ENCODE measurements around the gene ZFAND2A. TPM values are rescaled to one million over a fixed set of nuclear protein-coding genes. Genes with fewer than 3 reads are reported as not detected.
"Not testable (repeated sequence)": the region's sequence is repeated elsewhere in the genome, so short reads cannot be mapped to it uniquely, and the experiment has no call there.

Gene ZFAND2A
- total RNA-seq, 6 experiments from 2014 or later: 24.3 to 43.1 (median 31.8) TPM

DNA sequence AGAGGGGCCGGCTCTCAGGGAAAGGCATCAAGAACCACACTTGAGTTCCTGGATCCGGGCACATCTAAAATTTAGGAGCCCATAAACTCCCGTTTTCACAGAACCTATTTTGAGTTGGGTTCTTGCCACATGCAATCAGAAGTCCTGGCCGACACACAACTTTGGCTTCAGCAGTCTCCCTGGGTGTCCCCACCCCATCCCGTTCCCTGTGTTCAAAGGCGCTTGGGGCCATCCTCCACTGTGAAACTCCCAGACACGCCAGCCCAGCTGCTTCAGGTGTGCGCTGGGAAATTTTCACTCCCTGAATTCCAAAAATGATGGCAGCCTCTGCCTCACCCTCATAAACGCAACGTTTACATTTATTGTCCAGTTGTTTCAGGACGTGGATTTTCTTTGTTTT is 8.4 kb upstream of the ZFAND2A start:
- intact Hi-C loops (cut with DNase I): no loop called here
- TF ChIP-seq CTCF (IDR thresholded peaks at IDR 0.05) (no peak), POLR2A (IDR thresholded peaks at IDR 0.05) (no peak)
- ATAC-seq (peak in 2 of 4 donors; percentile 21 to 22), DNase-seq (no peak)
- Histone ChIP-seq H3K4me1 (no peaks in the 10 kb centered on the region), H3K9me3 (no peaks in the 10 kb centered on the region), H3K27ac (no peak overlapping the region), H3K36me3 (peaks cover 0 to 4% (median 0%) of the 10 kb centered on the region in 4 donors), H3K27me3 (no peaks in the 10 kb centered on the region), H3K4me3 (no peak overlapping the region)
- 56% methylated on average over 8 of the region's 11 CpGs for WGBS (ENCODE audit: insufficient coverage, low coverage, low lambda C conversion rate, missing lambda C conversion rate)

GRCh38 chr7:1164436-1164835 is 4.4 kb upstream of the ZFAND2A start:
- Histone ChIP-seq H3K4me3 (no peak overlapping the region), H3K4me1 (peaks cover 0 to 6% (median 0%) of the 10 kb centered on the region in 4 donors), H3K9me3 (no peaks in the 10 kb centered on the region), H3K27ac (no peak overlapping the region), H3K36me3 (peaks cover 0 to 4% (median 0%) of the 10 kb centered on the region in 4 donors), H3K27me3 (no peaks in the 10 kb centered on the region)
- 65% methylated on average over 3 of the region's 7 CpGs for WGBS (ENCODE audit: insufficient coverage, low coverage, low lambda C conversion rate, missing lambda C conversion rate)
- no peak for DNase-seq
- intact Hi-C loops (cut with DNase I): no loop called here
- ATAC-seq: no peak
- TF ChIP-seq POLR2A (IDR thresholded peaks at IDR 0.05): no peak
- TF ChIP-seq CTCF (IDR thresholded peaks at IDR 0.05): no peak

DNA sequence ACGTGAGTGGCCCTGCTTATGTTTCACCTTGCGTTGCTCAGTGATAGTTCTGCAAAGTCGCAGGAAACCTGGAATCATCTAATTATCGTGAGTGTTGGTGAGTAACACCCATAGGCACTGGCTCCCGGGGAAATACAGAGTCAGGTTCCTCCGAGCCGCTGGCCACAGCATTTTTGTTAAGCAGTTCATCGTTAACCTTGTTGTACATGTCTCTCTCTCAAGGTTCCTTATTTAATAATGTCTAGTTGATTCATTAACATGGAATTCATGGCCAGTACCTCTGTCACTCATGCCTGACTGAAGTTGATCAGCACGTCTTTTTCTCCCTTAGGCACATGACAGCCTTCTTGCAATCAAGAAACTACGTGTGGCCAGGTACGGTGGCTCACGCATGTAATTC is 3.1 kb upstream of the ZFAND2A start:
- intact Hi-C loops (cut with DNase I): no loop called here
- DNase-seq (no peak), ATAC-seq (no peak)
- Histone ChIP-seq H3K4me3 (no peak overlapping the region), H3K36me3 (peaks cover 0 to 4% (median 0%) of the 10 kb centered on the region in 4 donors), H3K9me3 (no peaks in the 10 kb centered on the region), H3K27me3 (no peaks in the 10 kb centered on the region), H3K27ac (no peak overlapping the region), H3K4me1 (peaks cover 0 to 6% (median 0%) of the 10 kb centered on the region in 4 donors)
- no peak for TF ChIP-seq POLR2A (IDR thresholded peaks at IDR 0.05)
- WGBS (ENCODE audit: insufficient coverage, low coverage, low lambda C conversion rate, missing lambda C conversion rate): 89% methylated on average over 10 of the region's 12 CpGs

GRCh38 chr7:1160670-1161021 is 650 bp upstream of the ZFAND2A start:
- Histone ChIP-seq H3K36me3 (peaks cover 0 to 5% (median under 1%) of the 10 kb centered on the region in 4 donors), H3K9me3 (no peaks in the 10 kb centered on the region), H3K4me3 (peak overlapping the region; percentile 67 to 70 (median 68)), H3K27me3 (no peaks in the 10 kb centered on the region), H3K4me1 (peaks cover 0 to 22% (median 4%) of the 10 kb centered on the region in 4 donors), H3K27ac (peak overlapping the region; percentile 99)
- DNase-seq (no peak), ATAC-seq (peak in 3 of 4 donors; percentile 11 to 22 (median 13))
- intact Hi-C loops (cut with DNase I): no loop called here
- WGBS (ENCODE audit: insufficient coverage, low coverage, low lambda C conversion rate, missing lambda C conversion rate): 53% methylated on average over 6 of the region's 19 CpGs
- TF ChIP-seq CTCF (IDR thresholded peaks at IDR 0.05) (no peak), POLR2A (IDR thresholded peaks at IDR 0.05) (no peak)

- H3K9me3 ChIP-seq; DNase-seq; H3K27me3 ChIP-seq; ATAC-seq; intact Hi-C loops (cut with DNase I): not testable (repeated sequence)
- Histone ChIP-seq H3K36me3 (peaks cover 0 to 16% (median 10%) of the 10 kb centered on the region in 4 donors), H3K4me1 (peaks cover 0 to 34% (median 8%) of the 10 kb centered on the region in 4 donors), H3K4me3 (peak overlapping the region; percentile 56 to 67 (median 67)), H3K27ac (peak overlapping the region; percentile 73 to 86 (median 84))
- 4% methylated on average over 6 of the region's 26 CpGs for WGBS (ENCODE audit: insufficient coverage, low coverage, low lambda C conversion rate, missing lambda C conversion rate)
Observed at GRCh38 chr7:1159231-1159630, 765 bp downstream of the ZFAND2A start.

All from right lobe of liver (tissue), 6 donors.